Osteoblast (primary cell): ENCODE measurements around the gene DGAT2L6. TPM values are rescaled to one million over a fixed set of nuclear protein-coding genes. Genes with fewer than 3 reads are reported as not detected.

Experiments used
- DNase-seq: peaks from one replicate; pipeline ENCODE4 v3.0.0; 2011; ENCODE audit warnings: low spot score, mixed read lengths; ENCODE audit not compliant: insufficient read length; ENCODE audit errors: missing footprints
- H2AFZ ChIP-seq: 2 replicates; pipeline ENCODE4 v1.6.0; 2011; ENCODE audit warnings: mild to moderate bottlenecking, low read length
- H3K27ac ChIP-seq: 2 replicates; pipeline ENCODE4 v1.5.1; 2011; ENCODE audit warnings: mild to moderate bottlenecking, low read depth, low read length, moderate library complexity
- H3K27me3 ChIP-seq: 2 replicates; pipeline ENCODE4 v1.6.0; 2012; ENCODE audit warnings: mild to moderate bottlenecking, control low read depth, inconsistent platforms, low read length, moderate library complexity; ENCODE audit not compliant: insufficient read depth
- H3K36me3 ChIP-seq: 2 replicates; pipeline ENCODE4 v1.5.1; 2011; ENCODE audit warnings: mild to moderate bottlenecking, low read length, control low read depth, moderate library complexity; ENCODE audit not compliant: insufficient read depth
- H3K4me1 ChIP-seq: 2 replicates; pipeline ENCODE4 v1.5.1; 2011; ENCODE audit warnings: mild to moderate bottlenecking, low read length, control low read depth, moderate library complexity; ENCODE audit not compliant: insufficient read depth
- H3K4me2 ChIP-seq: 2 replicates; pipeline ENCODE4 v1.6.0; 2011; ENCODE audit warnings: mild to moderate bottlenecking, low read length; ENCODE audit not compliant: insufficient read depth
- H3K4me3 ChIP-seq: fragments of 200-600 bp; sonication (generic); 3 replicates; pipeline ENCODE4 v1.5.1; 2012; ENCODE audit warnings: mild to moderate bottlenecking, low read length, inconsistent platforms; ENCODE audit not compliant: insufficient read depth
- H3K79me2 ChIP-seq: 2 replicates; pipeline ENCODE4 v1.6.0; 2012; ENCODE audit warnings: mild to moderate bottlenecking, low read length, control low read depth, inconsistent platforms; ENCODE audit not compliant: insufficient read depth
- H3K9me3 ChIP-seq: 2 replicates; pipeline ENCODE4 v1.5.1; 2011; ENCODE audit warnings: low read depth, low read length, control low read depth
- H4K20me1 ChIP-seq: 2 replicates; pipeline ENCODE4 v1.6.0; 2012; ENCODE audit warnings: mild to moderate bottlenecking, low read length, control low read depth; ENCODE audit not compliant: insufficient read depth
- CTCF ChIP-seq: IDR thresholded peaks from 2 replicates; pipeline ENCODE4 v1.5.1; 2011; ENCODE audit warnings: mild to moderate bottlenecking, low read depth, low read length, moderate library complexity; ENCODE audit errors: extremely low read depth
- total RNA-seq: library from RNA; depleted of rRNA; stranded (reverse); fragments of >200 nt; gene quantifications from 2 replicates; pipeline ENCODE4 v1.2.3, GENCODE V29; 2012

The DGAT2L6 gene
- total RNA-seq, 1 donor, result not detected

GRCh38 chrX:70168238-70169188 is 8.8 kb upstream of the DGAT2L6 start:
- Histone ChIP-seq H2AFZ (peak overlapping the region; percentile 47), H3K4me1 (peaks cover 38% of the 10 kb centered on the region), H4K20me1 (no peaks in the 10 kb centered on the region), H3K9me3 (no peaks in the 10 kb centered on the region), H3K4me3 (peak overlapping the region; percentile 21), H3K36me3 (no peaks in the 10 kb centered on the region), H3K79me2 (no peaks in the 10 kb centered on the region), H3K4me2 (peak overlapping the region; percentile 70), H3K27me3 (no peaks in the 10 kb centered on the region), H3K27ac (peak overlapping the region; percentile 82)
- DNase-seq, result peak; percentile 74
- no peak for TF ChIP-seq CTCF

DNA sequence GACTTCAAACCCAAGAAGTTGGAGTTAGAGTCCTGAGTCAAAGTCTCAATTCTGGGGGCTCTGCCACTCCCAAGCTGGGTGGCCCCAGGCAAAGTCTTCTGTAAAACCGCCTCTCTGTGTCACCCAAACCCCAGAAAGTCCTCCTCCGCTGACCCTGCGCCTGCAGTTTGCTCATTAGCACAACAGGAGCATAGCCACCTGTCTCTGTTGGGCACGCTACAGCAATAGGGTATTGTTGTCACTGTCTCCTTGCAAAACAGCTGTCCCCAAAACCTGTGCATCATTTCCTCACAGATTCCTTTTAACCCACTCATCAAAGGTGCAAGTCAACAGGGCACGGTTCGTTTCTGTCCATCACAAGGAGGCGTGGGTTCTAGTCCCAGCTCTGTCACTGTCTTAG is 8.0 kb upstream of the DGAT2L6 start:
- no peaks in the 10 kb centered on the region for H3K79me2 ChIP-seq
- H3K4me2 ChIP-seq, result no peak overlapping the region
- H3K27me3 ChIP-seq, result no peaks in the 10 kb centered on the region
- no peak for TF ChIP-seq CTCF
- H2AFZ ChIP-seq, result no peak overlapping the region
- H3K4me1 ChIP-seq, result peaks cover 38% of the 10 kb centered on the region
- H3K9me3 ChIP-seq, result no peaks in the 10 kb centered on the region
- no peak overlapping the region for H3K4me3 ChIP-seq
- peak overlapping the region; percentile 82 for H3K27ac ChIP-seq
- no peaks in the 10 kb centered on the region for H3K36me3 ChIP-seq
- no peaks in the 10 kb centered on the region for H4K20me1 ChIP-seq
- no peak for DNase-seq

GRCh38 chrX:70171624-70172023 is 5.7 kb upstream of the DGAT2L6 start:
- H3K4me1 ChIP-seq, result peaks cover 48% of the 10 kb centered on the region
- H3K4me2 ChIP-seq, result no peak overlapping the region
- H2AFZ ChIP-seq, result no peak overlapping the region

More at GRCh38 chrX:70171624-70172023, 5.7 kb upstream of the DGAT2L6 start:
- H3K36me3 ChIP-seq, result no peaks in the 10 kb centered on the region
- DNase-seq, result no peak
- H4K20me1 ChIP-seq, result no peaks in the 10 kb centered on the region
- peak overlapping the region; percentile 41 for H3K27ac ChIP-seq
- TF ChIP-seq CTCF, result no peak
- H3K79me2 ChIP-seq, result no peaks in the 10 kb centered on the region
- H3K9me3 ChIP-seq, result no peaks in the 10 kb centered on the region
- no peak overlapping the region for H3K4me3 ChIP-seq
- H3K27me3 ChIP-seq, result no peaks in the 10 kb centered on the region
